Nephron (organoid): ENCODE measurements around the gene BDNF.

Experiments
- H3K27ac Mint-ChIP-seq, 3 experiments: 2 replicates each; pipeline ENCODE4 v1.8.0; 2020; ENCODE audit warnings: mixed read lengths in 3 of 3, mild to moderate bottlenecking in 2 of 3, moderate library complexity in 1 of 3
- H3K27me3 Mint-ChIP-seq: 2 replicates; pipeline ENCODE4 v1.8.0; 2021; ENCODE audit warnings: low read depth, mild to moderate bottlenecking, moderate library complexity, mixed read lengths
- H3K36me3 Mint-ChIP-seq: 2 replicates; pipeline ENCODE4 v1.8.0; 2020; ENCODE audit warnings: low read depth, mixed read lengths
- H3K4me1 Mint-ChIP-seq: 2 replicates; pipeline ENCODE4 v1.8.0; 2020; ENCODE audit warnings: mixed read lengths
- H3K4me3 Mint-ChIP-seq, 3 experiments: 2 replicates each; pipeline ENCODE4 v1.8.0; 2020; ENCODE audit warnings: mild to moderate bottlenecking in 3 of 3, mixed read lengths in 3 of 3, moderate library complexity in 2 of 3
- H3K9me3 Mint-ChIP-seq: 2 replicates; pipeline ENCODE4 v1.8.0; 2020; ENCODE audit warnings: mixed read lengths
- TF ChIP-seq, protein P1 (sequence below), 3 experiments: fragments of 200-600 bp; sonication (generic); IDR thresholded peaks; one replicate each; pipeline ENCODE4 v1.5.0; 2021; ENCODE audit warnings: antibody characterized with exemption in 3 of 3; ENCODE audit not compliant: unreplicated experiment in 3 of 3

The BDNF gene

DNA sequence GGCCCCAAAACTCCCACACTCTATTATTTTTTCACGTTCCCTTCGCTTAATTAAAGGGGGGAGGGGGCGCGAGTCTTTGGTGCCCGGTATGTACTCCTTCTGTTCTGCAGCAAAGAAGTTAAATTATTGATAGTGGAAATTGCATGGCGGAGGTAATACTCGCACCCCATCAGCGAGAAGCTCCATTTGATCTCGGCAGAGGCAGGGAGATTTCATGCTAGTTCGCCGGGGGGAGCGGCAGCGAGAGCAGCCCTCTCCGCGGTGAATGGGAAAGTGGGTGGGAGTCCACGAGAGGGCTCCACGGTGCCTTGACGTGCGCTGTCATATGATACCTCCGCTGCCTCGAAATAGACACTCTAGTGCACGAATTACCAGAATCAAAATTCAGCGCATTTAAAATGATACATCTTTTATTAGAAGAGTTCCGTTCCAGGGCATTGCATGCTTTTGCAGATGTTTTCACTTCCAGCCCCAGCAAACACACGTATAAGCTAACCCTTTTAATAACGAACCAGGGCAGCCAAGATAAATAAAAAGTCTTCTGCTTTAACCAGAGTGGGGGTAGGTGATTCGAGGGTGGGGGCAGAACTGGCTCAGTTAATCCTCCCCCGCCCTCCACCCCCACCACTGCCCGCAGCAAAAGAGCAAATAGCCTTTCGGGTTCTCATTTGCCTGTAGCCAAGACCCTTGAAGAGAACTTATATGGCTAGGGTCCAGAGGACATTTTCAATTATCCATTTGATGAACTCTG lies 1.3 kb upstream of the BDNF start:
- peaks cover 37% of the 10 kb centered on the region for H3K4me1 Mint-ChIP-seq
- TF ChIP-seq, protein P1, sequence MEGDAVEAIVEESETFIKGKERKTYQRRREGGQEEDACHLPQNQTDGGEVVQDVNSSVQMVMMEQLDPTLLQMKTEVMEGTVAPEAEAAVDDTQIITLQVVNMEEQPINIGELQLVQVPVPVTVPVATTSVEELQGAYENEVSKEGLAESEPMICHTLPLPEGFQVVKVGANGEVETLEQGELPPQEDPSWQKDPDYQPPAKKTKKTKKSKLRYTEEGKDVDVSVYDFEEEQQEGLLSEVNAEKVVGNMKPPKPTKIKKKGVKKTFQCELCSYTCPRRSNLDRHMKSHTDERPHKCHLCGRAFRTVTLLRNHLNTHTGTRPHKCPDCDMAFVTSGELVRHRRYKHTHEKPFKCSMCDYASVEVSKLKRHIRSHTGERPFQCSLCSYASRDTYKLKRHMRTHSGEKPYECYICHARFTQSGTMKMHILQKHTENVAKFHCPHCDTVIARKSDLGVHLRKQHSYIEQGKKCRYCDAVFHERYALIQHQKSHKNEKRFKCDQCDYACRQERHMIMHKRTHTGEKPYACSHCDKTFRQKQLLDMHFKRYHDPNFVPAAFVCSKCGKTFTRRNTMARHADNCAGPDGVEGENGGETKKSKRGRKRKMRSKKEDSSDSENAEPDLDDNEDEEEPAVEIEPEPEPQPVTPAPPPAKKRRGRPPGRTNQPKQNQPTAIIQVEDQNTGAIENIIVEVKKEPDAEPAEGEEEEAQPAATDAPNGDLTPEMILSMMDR (IDR thresholded peaks at IDR 0.05; ENCODE audit: unreplicated experiment in 3 of 3): peak in 1 of 3 experiments; percentile 17
- H3K36me3 Mint-ChIP-seq: no peaks in the 10 kb centered on the region
- H3K27me3 Mint-ChIP-seq: peaks cover 49% of the 10 kb centered on the region
- H3K9me3 Mint-ChIP-seq: no peaks in the 10 kb centered on the region
- peak overlapping the region in 1 of 3 experiments; percentile 24 for H3K27ac Mint-ChIP-seq
- H3K4me3 Mint-ChIP-seq: peak overlapping the region; percentile 91 to 93 (median 93)

- Mint-ChIP-seq H3K9me3 (no peaks in the 10 kb centered on the region), H3K36me3 (no peaks in the 10 kb centered on the region), H3K27me3 (peaks cover 49% of the 10 kb centered on the region), H3K4me3 (peak overlapping the region; percentile 87 to 90 (median 90)), H3K4me1 (peaks cover 33% of the 10 kb centered on the region), H3K27ac (peak overlapping the region in 1 of 3 experiments; percentile 62)
- TF ChIP-seq, protein P1 (IDR thresholded peaks at IDR 0.05; ENCODE audit: unreplicated experiment in 3 of 3): no peak
Measured at GRCh38 chr11:27699926-27700350, 317 bp downstream of the BDNF start.

DNA sequence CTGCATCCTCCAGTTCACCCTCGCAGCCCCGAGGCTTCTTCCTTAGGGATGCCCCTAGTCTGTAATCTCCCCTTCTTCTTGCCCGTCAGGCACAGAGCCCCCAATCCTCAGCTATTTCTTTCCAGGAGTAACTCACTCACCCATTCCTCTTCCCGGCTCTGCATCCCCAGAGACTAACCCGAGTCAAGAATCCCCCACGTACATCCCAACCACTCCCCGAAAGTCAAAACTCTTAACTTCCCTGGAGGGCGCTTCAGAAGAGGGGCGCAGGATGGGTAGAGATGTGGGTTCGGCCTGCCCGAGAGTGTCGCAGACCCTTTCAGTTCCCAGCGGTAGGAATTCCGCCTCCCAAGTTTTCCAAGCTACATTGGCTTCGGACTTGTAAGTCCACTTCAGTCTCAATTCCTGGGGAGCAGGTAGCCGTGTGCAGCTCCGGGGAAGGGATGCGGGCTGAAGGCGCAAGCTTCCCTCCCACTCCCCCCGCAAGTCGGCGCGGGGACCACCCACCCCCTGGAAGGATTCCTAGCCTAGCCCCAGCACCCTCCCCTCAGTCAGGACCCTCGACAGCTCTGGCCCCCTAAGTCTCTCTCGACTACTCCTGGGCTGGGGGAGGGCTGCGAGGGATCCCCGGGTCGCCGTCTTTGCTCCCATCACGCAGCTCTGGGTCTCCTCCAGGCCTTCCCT lies 871 bp downstream of the BDNF start:
- Mint-ChIP-seq H3K27ac (peak overlapping the region in 2 of 3 experiments; percentile 62 to 74), H3K4me3 (peak overlapping the region; percentile 87 to 90 (median 90)), H3K27me3 (peaks cover 45% of the 10 kb centered on the region), H3K4me1 (peaks cover 36% of the 10 kb centered on the region), H3K36me3 (no peaks in the 10 kb centered on the region), H3K9me3 (no peaks in the 10 kb centered on the region)
- TF ChIP-seq, protein P1 (IDR thresholded peaks at IDR 0.05; ENCODE audit: unreplicated experiment in 3 of 3): no peak

DNA sequence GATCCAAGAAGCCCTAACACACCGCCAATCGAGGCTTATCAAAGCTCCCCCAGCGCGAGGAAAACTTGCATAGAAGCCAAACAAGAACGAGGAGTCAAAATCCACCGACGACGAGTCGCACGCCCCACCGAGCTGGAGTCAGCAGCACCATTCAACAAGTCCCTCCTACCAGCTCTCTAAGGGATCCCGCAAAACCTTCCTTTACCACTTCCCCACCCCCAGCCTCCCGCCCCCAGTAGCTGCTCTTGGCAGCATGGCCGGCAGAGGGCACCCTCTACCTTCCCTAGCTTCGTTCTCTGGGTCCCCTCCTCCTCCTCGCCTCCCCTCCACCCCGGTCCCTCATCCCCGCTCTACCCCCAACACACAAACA lies 1.4 kb downstream of the BDNF start:
- TF ChIP-seq, protein P1 (IDR thresholded peaks at IDR 0.05; ENCODE audit: unreplicated experiment in 3 of 3): peak; percentile 83 to 86 (median 86)
- Mint-ChIP-seq H3K9me3 (no peaks in the 10 kb centered on the region), H3K27ac (peak overlapping the region in 2 of 3 experiments; percentile 62 to 74), H3K4me1 (peaks cover 36% of the 10 kb centered on the region), H3K27me3 (peaks cover 45% of the 10 kb centered on the region), H3K36me3 (no peaks in the 10 kb centered on the region), H3K4me3 (peak overlapping the region; percentile 87 to 90 (median 90))

DNA sequence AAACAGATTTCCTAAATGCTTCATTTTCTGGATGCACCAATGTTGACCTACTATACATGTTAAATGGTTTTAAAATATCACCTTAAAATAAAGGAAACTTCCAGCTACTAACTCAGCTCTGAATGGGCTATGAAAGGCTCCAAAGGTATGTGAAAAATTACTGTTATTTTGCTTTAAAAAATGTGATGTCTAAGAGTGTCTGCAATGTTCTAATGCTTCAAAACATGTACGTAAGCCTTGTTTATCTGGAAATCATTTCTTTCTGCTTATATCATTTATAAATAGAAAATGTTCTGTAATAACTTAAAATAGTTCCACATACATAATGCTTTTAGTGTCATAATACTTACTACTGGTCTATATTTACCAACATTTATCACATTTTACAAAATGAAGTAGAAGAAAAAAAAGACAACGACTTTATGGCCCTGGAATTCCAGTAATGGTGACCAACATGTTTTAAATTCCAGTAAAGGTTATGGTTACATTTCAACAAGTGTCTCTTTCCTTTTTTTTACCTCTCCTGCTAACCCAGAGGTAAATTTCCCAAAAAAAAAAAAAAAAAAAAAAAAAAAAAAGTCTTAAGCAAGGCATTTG lies 2.5 kb downstream of the BDNF start:
- Mint-ChIP-seq H3K4me1 (peaks cover 39% of the 10 kb centered on the region), H3K27ac (no peak overlapping the region), H3K9me3 (no peaks in the 10 kb centered on the region), H3K4me3 (peak overlapping the region in 1 of 3 experiments; percentile 60), H3K36me3 (peaks cover 7% of the 10 kb centered on the region), H3K27me3 (peaks cover 42% of the 10 kb centered on the region)
- TF ChIP-seq, protein P1 (IDR thresholded peaks at IDR 0.05; ENCODE audit: unreplicated experiment in 3 of 3): no peak
